Measurements from ENCODE around the gene OR52K1. TPM values are rescaled to one million over a fixed set of nuclear protein-coding genes. Genes with fewer than 3 reads are reported as not detected.

OR52K1 gene
- total RNA-seq, 1 donor from 2014 or later = not detected

- no peak overlapping the region for H3K4me3 Mint-ChIP-seq (ENCODE audit: unreplicated experiment)
- peaks cover 1% of the 10 kb centered on the region for H3K27me3 Mint-ChIP-seq (ENCODE audit: unreplicated experiment)
- peak; percentile 7 for TF ChIP-seq CTCF (IDR thresholded peaks at IDR 0.05; ENCODE audit: unreplicated experiment)
- no peak overlapping the region for H3K27ac Mint-ChIP-seq (ENCODE audit: unreplicated experiment)
- H3K4me1 Mint-ChIP-seq (ENCODE audit: unreplicated experiment) = no peaks in the 10 kb centered on the region
- H3K9me3 Mint-ChIP-seq (ENCODE audit: unreplicated experiment) = no peaks in the 10 kb centered on the region
- H3K36me3 Mint-ChIP-seq (ENCODE audit: low read depth, unreplicated experiment) = no peaks in the 10 kb centered on the region
- DNase-seq (ENCODE audit: low spot score) = peak; percentile 59
These were observed 57.3 kb downstream of the OR52K1 start for GRCh38 chr11:4539603-4540219.

- no peak for TF ChIP-seq CTCF (IDR thresholded peaks at IDR 0.05; ENCODE audit: unreplicated experiment)
- Mint-ChIP-seq H3K4me3 (ENCODE audit: unreplicated experiment) (no peak overlapping the region), H3K4me1 (ENCODE audit: unreplicated experiment) (no peaks in the 10 kb centered on the region), H3K36me3 (ENCODE audit: low read depth, unreplicated experiment) (no peaks in the 10 kb centered on the region), H3K27ac (ENCODE audit: unreplicated experiment) (no peak overlapping the region), H3K27me3 (ENCODE audit: unreplicated experiment) (peaks cover 1% of the 10 kb centered on the region), H3K9me3 (ENCODE audit: unreplicated experiment) (no peaks in the 10 kb centered on the region)
- DNase-seq (ENCODE audit: low spot score) = no peak
These were observed 58.6 kb downstream of the OR52K1 start for GRCh38 chr11:4541071-4541470.

Other genes starting within 250 kb of the OR52K1 start
- gene OR52B4, start 114.3 kb upstream of the OR52K1 start, total RNA-seq (ENCODE audit: unreplicated experiment) = not detected
- gene TRIM21, start 88.9 kb upstream of the OR52K1 start, total RNA-seq (ENCODE audit: unreplicated experiment) = 28.1 TPM
- not detected for gene OR52K2, start 33.4 kb upstream of the OR52K1 start, total RNA-seq (ENCODE audit: unreplicated experiment)
- gene OR52M1, start 62.5 kb downstream of the OR52K1 start, total RNA-seq (ENCODE audit: unreplicated experiment) = not detected
- not detected for gene OR52I2, start 99.1 kb downstream of the OR52K1 start, total RNA-seq (ENCODE audit: unreplicated experiment)
- not detected for gene OR52I1, start 111.4 kb downstream of the OR52K1 start, total RNA-seq (ENCODE audit: unreplicated experiment)
- gene TRIM68, start 125.6 kb downstream of the OR52K1 start, total RNA-seq (ENCODE audit: unreplicated experiment) = 15.2 TPM
- gene OR51D1, start 154.8 kb downstream of the OR52K1 start, total RNA-seq (ENCODE audit: unreplicated experiment) = not detected
- gene OR51E1, start 161.3 kb downstream of the OR52K1 start, total RNA-seq (ENCODE audit: unreplicated experiment) = not detected
- gene OR51E2, start 215.2 kb downstream of the OR52K1 start, total RNA-seq (ENCODE audit: unreplicated experiment) = not detected
- not detected for gene MMP26, start 222.1 kb downstream of the OR52K1 start, total RNA-seq (ENCODE audit: unreplicated experiment)

Data from endothelial cell (in vitro differentiated cells).